Measurements from ENCODE around the gene AARS2.

AARS2 gene

DNA sequence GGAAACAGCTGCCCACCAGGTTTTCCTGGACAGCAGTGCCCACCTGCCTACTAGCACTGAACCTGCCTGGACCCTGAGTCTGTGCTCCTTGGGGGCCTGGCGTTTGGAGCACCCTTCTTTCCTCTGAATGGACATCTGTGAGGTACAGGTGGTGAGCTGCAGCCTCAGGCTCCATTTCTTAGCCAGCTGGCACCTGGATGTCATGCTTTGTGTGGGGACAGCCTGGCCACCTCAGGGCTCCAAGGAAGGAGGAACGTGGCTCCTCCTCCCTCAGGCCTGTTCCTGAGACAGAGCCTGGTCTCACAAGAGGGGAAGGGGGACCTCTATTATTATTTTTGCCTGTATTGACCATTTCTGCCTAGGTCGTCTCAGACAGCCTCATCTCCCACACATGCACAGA is 34.8 kb downstream of the AARS2 start:
- H3K27ac ChIP-seq = no peak overlapping the region
- H3K4me1 ChIP-seq = no peaks in the 10 kb centered on the region
- H3K4me3 ChIP-seq = no peak overlapping the region
- H3K36me3 ChIP-seq = no peaks in the 10 kb centered on the region
- H4K20me1 ChIP-seq = peaks cover 15% of the 10 kb centered on the region; the same call in 1 of the 2 replicates
- no peak for TF ChIP-seq Cebpa-rat (IDR thresholded peaks at IDR 0.05)
- H3K9me3 ChIP-seq = no peaks in the 10 kb centered on the region
- peaks cover 30% of the 10 kb centered on the region; the same call in 1 of the 2 replicates for H3K27me3 ChIP-seq
- no peak overlapping the region for H3K9ac ChIP-seq
- no peak overlapping the region for H3K4me2 ChIP-seq

- no peak overlapping the region for H3K9ac ChIP-seq
- H4K20me1 ChIP-seq = peaks cover 13% of the 10 kb centered on the region; the same call in 1 of the 2 replicates
- no peak overlapping the region for H3K27ac ChIP-seq
- no peak overlapping the region for H3K4me2 ChIP-seq
- H3K9me3 ChIP-seq = no peaks in the 10 kb centered on the region
- H3K4me1 ChIP-seq = no peaks in the 10 kb centered on the region
- H3K36me3 ChIP-seq = no peaks in the 10 kb centered on the region
- H3K27me3 ChIP-seq = peaks cover 32% of the 10 kb centered on the region
- H3K4me3 ChIP-seq = no peak overlapping the region
- TF ChIP-seq Cebpa-rat (IDR thresholded peaks at IDR 0.05) = no peak
Measured at GRCh38 chr6:44277763-44278162, 35.4 kb downstream of the AARS2 start.

GRCh38 chr6:44276667-44277640 is 36.2 kb downstream of the AARS2 start:
- no peaks in the 10 kb centered on the region for H3K36me3 ChIP-seq
- no peak overlapping the region for H3K27ac ChIP-seq
- H3K4me2 ChIP-seq = no peak overlapping the region
- H3K9ac ChIP-seq = no peak overlapping the region
- no peaks in the 10 kb centered on the region for H3K9me3 ChIP-seq
- TF ChIP-seq Cebpa-rat (IDR thresholded peaks at IDR 0.05) = no peak
- H3K4me1 ChIP-seq = no peaks in the 10 kb centered on the region
- no peak overlapping the region for H3K4me3 ChIP-seq
- H4K20me1 ChIP-seq = peaks cover 21% of the 10 kb centered on the region; the same call in 1 of the 2 replicates
- H3K27me3 ChIP-seq = peaks cover 40% of the 10 kb centered on the region

DNA sequence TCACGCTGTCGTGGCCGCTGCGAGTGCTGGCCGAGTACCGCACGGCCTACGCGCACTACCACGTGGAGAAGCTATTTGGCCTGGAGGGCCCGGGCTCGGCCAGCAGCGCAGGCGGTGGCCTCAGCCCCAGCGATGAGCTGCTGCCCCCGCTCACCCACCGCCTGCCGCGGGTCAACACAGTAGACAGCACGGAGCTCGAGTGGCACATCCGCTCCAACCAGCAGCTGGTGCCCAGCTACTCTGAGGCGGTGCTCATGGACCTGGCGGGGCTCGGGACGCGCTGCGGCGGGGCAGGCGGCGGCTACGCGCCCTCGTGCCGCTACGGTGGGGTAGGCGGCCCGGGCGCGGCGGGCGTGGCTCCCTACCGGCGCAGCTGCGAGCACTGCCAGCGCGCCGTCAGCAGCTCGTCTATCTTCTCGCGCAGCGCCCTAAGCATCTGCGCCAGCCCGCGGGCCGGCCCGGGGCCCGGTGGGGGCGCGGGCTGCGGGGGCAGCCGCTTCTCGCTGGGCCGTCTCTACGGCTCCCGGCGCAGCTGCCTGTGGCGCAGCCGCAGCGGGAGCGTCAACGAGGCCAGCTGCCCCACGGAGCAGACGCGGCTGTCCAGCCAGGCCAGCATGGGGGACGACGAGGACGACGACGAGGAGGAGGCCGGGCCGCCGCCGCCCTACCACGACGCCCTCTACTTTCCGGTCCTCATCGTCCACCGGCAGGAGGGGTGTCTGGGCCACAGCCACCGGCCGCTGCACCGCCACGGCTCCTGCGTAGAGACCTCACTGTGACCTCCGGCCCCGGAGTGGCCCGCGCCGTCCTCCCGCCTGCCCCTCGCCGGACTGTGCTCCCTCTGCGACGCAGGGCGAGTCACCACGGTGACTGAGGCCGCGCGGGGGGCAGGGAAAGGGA is 37.1 kb downstream of the AARS2 start:
- H3K4me1 ChIP-seq = no peaks in the 10 kb centered on the region
- H3K4me2 ChIP-seq = no peak overlapping the region
- H3K36me3 ChIP-seq = no peaks in the 10 kb centered on the region
- H3K9me3 ChIP-seq = no peaks in the 10 kb centered on the region
- peaks cover 29% of the 10 kb centered on the region; the same call in 1 of the 2 replicates for H4K20me1 ChIP-seq
- no peak for TF ChIP-seq Cebpa-rat (IDR thresholded peaks at IDR 0.05)
- H3K9ac ChIP-seq = no peak overlapping the region
- peaks cover 49% of the 10 kb centered on the region for H3K27me3 ChIP-seq
- H3K27ac ChIP-seq = no peak overlapping the region
- no peak overlapping the region for H3K4me3 ChIP-seq

GRCh38 chr6:44275271-44275748 is 37.8 kb downstream of the AARS2 start:
- H3K4me3 ChIP-seq = no peak overlapping the region
- peaks cover 56% of the 10 kb centered on the region for H3K27me3 ChIP-seq
- no peaks in the 10 kb centered on the region for H3K9me3 ChIP-seq
- TF ChIP-seq Cebpa-rat (IDR thresholded peaks at IDR 0.05) = no peak
- H3K27ac ChIP-seq = no peak overlapping the region
- peaks cover 29% of the 10 kb centered on the region; the same call in 1 of the 2 replicates for H4K20me1 ChIP-seq
- no peak overlapping the region for H3K4me2 ChIP-seq
- H3K4me1 ChIP-seq = no peaks in the 10 kb centered on the region
- H3K36me3 ChIP-seq = no peaks in the 10 kb centered on the region
- no peak overlapping the region for H3K9ac ChIP-seq

DNA sequence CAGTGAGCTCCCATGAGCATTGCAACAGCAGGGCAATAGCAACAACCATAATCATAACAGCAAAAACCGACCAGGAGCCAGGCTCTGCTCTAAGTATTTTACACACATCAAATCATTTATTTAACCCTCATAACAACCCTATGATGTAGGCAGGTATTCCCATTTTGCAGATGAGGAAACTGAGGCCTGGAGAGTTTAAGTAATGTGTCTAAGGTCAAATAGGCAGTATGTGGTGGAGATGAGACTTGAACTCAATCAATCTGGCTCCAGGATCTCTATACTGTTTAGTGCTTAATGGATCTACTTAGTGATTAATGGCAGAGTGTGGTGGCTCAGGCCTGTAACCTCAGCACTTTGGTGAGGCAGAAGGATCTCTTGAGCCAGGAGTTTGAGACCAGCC is 39.5 kb downstream of the AARS2 start:
- TF ChIP-seq Cebpa-rat (IDR thresholded peaks at IDR 0.05) = no peak
- H3K9me3 ChIP-seq = no peaks in the 10 kb centered on the region
- peaks cover 73% of the 10 kb centered on the region for H3K27me3 ChIP-seq
- no peaks in the 10 kb centered on the region for H3K36me3 ChIP-seq
- H3K4me3 ChIP-seq = no peak overlapping the region
- H3K27ac ChIP-seq = no peak overlapping the region
- H3K9ac ChIP-seq = no peak overlapping the region
- H3K4me2 ChIP-seq = no peak overlapping the region
- H4K20me1 ChIP-seq = peaks cover 45% of the 10 kb centered on the region
- H3K4me1 ChIP-seq = peaks cover 15% of the 10 kb centered on the region

- H3K36me3 ChIP-seq = no peaks in the 10 kb centered on the region
- H3K27ac ChIP-seq = no peak overlapping the region
- no peak overlapping the region for H3K9ac ChIP-seq
- H4K20me1 ChIP-seq = peaks cover 48% of the 10 kb centered on the region
- TF ChIP-seq Cebpa-rat (IDR thresholded peaks at IDR 0.05) = no peak
- H3K4me3 ChIP-seq = no peak overlapping the region
- H3K4me2 ChIP-seq = no peak overlapping the region
- H3K27me3 ChIP-seq = peaks cover 79% of the 10 kb centered on the region
- H3K9me3 ChIP-seq = no peaks in the 10 kb centered on the region
- H3K4me1 ChIP-seq = peaks cover 20% of the 10 kb centered on the region
Measured at GRCh38 chr6:44272999-44273566, 40.1 kb downstream of the AARS2 start.

DNA sequence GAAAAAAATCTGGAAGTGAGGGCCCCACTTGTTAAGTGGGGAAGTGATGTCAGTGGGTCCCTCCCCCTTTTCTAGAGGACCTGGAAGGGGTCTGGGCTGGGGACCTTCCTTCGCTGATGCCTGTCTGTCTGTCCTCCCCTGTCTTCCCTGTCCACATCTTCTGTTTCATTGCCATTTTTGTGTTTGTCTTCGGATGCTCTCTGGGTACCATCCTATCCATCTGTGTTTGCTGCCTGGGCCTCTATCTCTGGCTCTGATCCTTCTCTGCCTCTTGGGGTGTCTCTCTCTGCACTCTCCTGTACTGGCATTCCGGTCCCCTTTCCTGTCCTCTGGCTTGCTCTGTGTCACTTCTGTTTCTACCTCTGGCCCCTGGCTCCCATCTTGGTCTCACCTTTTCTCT is 40.6 kb downstream of the AARS2 start:
- no peak overlapping the region for H3K9ac ChIP-seq
- peaks cover 48% of the 10 kb centered on the region for H4K20me1 ChIP-seq
- no peak overlapping the region for H3K4me2 ChIP-seq
- no peaks in the 10 kb centered on the region for H3K36me3 ChIP-seq
- H3K4me3 ChIP-seq = no peak overlapping the region
- peaks cover 79% of the 10 kb centered on the region for H3K27me3 ChIP-seq
- TF ChIP-seq Cebpa-rat (IDR thresholded peaks at IDR 0.05) = no peak
- H3K4me1 ChIP-seq = peaks cover 26% of the 10 kb centered on the region
- H3K27ac ChIP-seq = no peak overlapping the region
- no peaks in the 10 kb centered on the region for H3K9me3 ChIP-seq

DNA sequence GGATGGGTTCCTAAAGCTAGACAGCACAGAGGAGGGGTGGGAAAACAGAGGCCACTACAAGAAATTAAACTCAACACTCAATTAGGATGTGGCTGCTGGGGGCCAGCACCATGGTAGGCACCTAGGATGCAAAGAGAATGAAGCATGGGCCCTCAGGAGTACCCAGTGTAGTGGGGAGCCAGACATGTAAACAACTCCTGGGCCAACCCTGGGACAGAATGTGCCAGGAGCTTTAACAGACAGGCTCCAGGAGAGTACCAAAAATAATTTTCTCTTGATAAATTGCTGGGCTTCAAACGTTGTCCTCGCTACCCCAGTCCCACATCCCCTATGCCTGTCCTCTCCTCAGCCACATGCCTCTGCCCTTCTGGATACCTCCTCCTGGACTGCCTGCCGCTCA is 41.2 kb downstream of the AARS2 start:
- H3K27ac ChIP-seq = no peak overlapping the region
- no peak for TF ChIP-seq Cebpa-rat (IDR thresholded peaks at IDR 0.05)
- no peaks in the 10 kb centered on the region for H3K36me3 ChIP-seq
- peaks cover 74% of the 10 kb centered on the region for H3K27me3 ChIP-seq
- H4K20me1 ChIP-seq = peaks cover 48% of the 10 kb centered on the region
- H3K4me3 ChIP-seq = no peak overlapping the region
- H3K4me1 ChIP-seq = peaks cover 26% of the 10 kb centered on the region
- no peak overlapping the region for H3K4me2 ChIP-seq
- H3K9ac ChIP-seq = no peak overlapping the region
- H3K9me3 ChIP-seq = no peaks in the 10 kb centered on the region

Measured in BLaER1 (cell line).